ENCODE data around the gene STOX2.

GRCh38 chr4:183988874-183989273 lies 83.8 kb downstream of the STOX2 start:
- no peak for TF ChIP-seq CTCF (IDR thresholded peaks at IDR 0.05)
- TF ChIP-seq POLR2A (IDR thresholded peaks at IDR 0.05) = no peak
